ENCODE data around the gene OR52E1. TPM values are rescaled to one million over a fixed set of nuclear protein-coding genes. Genes with fewer than 3 reads are reported as not detected.
"Not testable (repeated sequence)": the region's sequence is repeated elsewhere in the genome, so short reads cannot be mapped to it uniquely, and the experiment has no call there.

The OR52E1 gene
- total and polyA plus RNA-seq, 7 donors: not detected

DNA sequence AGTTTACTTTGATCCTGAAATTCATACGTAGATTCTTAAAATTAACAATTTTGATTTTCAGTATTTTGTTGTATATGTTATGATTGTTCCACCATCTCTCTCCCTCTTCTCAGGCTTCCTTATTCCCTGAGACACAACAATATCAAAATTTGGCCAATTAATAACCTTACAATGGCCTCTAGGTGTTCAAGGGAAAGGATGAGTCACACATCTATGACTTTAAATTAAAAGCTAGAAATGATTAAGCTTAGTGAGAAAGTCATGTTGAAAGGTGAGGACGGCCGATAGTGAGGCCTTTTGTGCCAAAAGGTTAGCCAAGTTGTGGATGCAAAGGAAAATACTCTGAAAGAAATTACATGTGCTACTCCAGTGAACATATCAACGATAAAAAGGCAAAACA is 28.5 kb upstream of the OR52E1 start:
- H3K9me3 ChIP-seq: no peaks in the 10 kb centered on the region
- H3K4me3 ChIP-seq: no peak overlapping the region
- no peak overlapping the region for H3K27ac ChIP-seq
- no peak for DNase-seq
- no peak for ATAC-seq
- no peaks in the 10 kb centered on the region for H3K36me3 ChIP-seq (ENCODE audit: insufficient read depth in 1 of 2, low read depth in 1 of 2)
- H3K27me3 ChIP-seq (ENCODE audit: insufficient read depth in 3 of 3, low read length in 2 of 3): no peaks in the 10 kb centered on the region
- TF ChIP-seq, protein P1, sequence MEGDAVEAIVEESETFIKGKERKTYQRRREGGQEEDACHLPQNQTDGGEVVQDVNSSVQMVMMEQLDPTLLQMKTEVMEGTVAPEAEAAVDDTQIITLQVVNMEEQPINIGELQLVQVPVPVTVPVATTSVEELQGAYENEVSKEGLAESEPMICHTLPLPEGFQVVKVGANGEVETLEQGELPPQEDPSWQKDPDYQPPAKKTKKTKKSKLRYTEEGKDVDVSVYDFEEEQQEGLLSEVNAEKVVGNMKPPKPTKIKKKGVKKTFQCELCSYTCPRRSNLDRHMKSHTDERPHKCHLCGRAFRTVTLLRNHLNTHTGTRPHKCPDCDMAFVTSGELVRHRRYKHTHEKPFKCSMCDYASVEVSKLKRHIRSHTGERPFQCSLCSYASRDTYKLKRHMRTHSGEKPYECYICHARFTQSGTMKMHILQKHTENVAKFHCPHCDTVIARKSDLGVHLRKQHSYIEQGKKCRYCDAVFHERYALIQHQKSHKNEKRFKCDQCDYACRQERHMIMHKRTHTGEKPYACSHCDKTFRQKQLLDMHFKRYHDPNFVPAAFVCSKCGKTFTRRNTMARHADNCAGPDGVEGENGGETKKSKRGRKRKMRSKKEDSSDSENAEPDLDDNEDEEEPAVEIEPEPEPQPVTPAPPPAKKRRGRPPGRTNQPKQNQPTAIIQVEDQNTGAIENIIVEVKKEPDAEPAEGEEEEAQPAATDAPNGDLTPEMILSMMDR (IDR thresholded peaks at IDR 0.05): no peak
- 58 to 85% (median 72%) methylated on average over 4 of the region's 4 CpGs for WGBS, 3 donors
- intact Hi-C loops (cut with DNase I): no loop called here
- H3K4me1 ChIP-seq: no peaks in the 10 kb centered on the region

DNA sequence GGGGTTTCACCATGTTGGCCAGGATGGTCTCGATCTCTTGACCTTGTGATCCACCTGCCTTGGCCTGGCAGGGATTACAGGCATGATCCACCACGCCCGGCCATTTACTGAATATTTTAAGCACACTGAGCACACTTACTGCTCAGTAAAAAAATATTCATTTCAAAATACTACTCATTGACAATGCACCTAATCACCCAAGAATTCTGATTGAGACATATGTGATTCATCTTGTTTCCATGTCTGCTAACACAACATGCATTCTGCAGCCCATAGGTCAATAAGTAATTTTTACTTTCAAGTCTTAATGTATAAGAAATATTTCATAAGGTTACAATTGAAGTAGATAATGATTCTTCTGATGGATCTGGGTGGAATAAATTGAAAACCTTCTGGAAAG is 27.3 kb upstream of the OR52E1 start:
- TF ChIP-seq, protein P1 (IDR thresholded peaks at IDR 0.05): no peak
- DNase-seq: no peak
- ATAC-seq: no peak
- H3K27ac ChIP-seq: no peak overlapping the region
- H3K27me3 ChIP-seq (ENCODE audit: insufficient read depth in 3 of 3, low read length in 2 of 3): no peaks in the 10 kb centered on the region
- 51 to 85% (median 62%) methylated on average over 3 of the region's 3 CpGs for WGBS, 3 donors
- intact Hi-C loops (cut with DNase I): no loop called here
- no peaks in the 10 kb centered on the region for H3K36me3 ChIP-seq (ENCODE audit: insufficient read depth in 1 of 2, low read depth in 1 of 2)
- H3K4me1 ChIP-seq: no peaks in the 10 kb centered on the region
- H3K9me3 ChIP-seq: no peaks in the 10 kb centered on the region
- H3K4me3 ChIP-seq: no peak overlapping the region

DNA sequence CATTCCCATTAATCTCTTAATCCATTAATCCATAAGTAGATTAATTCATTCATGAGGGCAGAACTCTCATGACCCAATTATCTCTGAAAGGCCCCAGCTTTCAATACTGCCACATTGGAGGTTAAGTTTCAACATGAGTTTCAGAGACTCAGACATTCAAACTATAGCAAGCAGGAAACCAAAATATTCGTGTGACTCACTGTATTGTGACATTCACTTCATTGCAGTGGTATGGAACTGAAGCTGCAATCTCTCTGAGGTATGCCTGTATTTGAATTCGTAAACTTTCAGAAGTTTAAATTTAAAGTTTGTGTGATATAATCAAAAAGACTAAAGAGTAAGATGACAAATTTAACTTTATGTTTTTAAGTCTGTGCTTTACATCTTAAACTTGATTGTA is 26.0 kb upstream of the OR52E1 start:
- Histone ChIP-seq H3K27ac (no peak overlapping the region), H3K9me3 (no peaks in the 10 kb centered on the region), H3K4me3 (no peak overlapping the region), H3K4me1 (no peaks in the 10 kb centered on the region), H3K36me3 (ENCODE audit: insufficient read depth in 1 of 2, low read depth in 1 of 2) (no peaks in the 10 kb centered on the region), H3K27me3 (ENCODE audit: insufficient read depth in 3 of 3, low read length in 2 of 3) (no peaks in the 10 kb centered on the region)
- DNase-seq: no peak
- ATAC-seq: no peak
- intact Hi-C loops (cut with DNase I): no loop called here
- 61 to 68% (median 64%) methylated on average over 2 of the region's 2 CpGs for WGBS, 3 donors
- TF ChIP-seq, protein P1 (IDR thresholded peaks at IDR 0.05): no peak

DNA sequence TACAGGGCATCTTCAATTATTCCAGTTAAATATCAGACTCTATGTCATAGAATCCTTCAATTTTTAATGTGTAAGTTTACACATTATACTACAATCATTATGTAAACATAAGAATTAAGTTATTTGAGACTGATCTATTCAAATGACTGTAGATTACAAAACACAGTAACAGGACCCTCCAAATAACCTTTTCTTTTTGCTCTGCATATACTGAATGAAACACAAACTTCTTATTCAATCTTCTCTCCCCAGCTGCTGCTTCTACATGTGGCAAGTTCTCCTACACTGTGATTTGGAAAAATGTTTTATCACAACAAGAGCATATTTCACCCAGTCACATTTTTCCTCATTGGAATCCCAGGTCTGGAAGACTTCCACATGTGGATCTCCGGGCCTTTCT is 23.1 kb upstream of the OR52E1 start, which contains the start of gene OR52J3:
Gene OR52J3, plus strand, starts transcription at position 301 of the 400 bp plus-strand sequence. Its CDS starts 0 bp downstream, at position 301.
- intact Hi-C loops (cut with DNase I): no loop called here
- Histone ChIP-seq H3K36me3 (ENCODE audit: insufficient read depth in 1 of 2, low read depth in 1 of 2) (no peaks in the 10 kb centered on the region), H3K4me3 (no peak within 1 kb of the TSS), H3K27me3 (ENCODE audit: insufficient read depth in 3 of 3, low read length in 2 of 3) (no peaks in the 10 kb centered on the region), H3K9me3 (no peaks in the 10 kb centered on the region), H3K4me1 (no peaks in the 10 kb centered on the region), H3K27ac (no peak within 1 kb of the TSS)
- TF ChIP-seq, protein P1 (IDR thresholded peaks at IDR 0.05): no peak
- DNase-seq (no peak), ATAC-seq (no peak)
- WGBS, 3 donors: 77 to 88% (median 83%) methylated on average over 1 of the region's 1 CpG

DNA sequence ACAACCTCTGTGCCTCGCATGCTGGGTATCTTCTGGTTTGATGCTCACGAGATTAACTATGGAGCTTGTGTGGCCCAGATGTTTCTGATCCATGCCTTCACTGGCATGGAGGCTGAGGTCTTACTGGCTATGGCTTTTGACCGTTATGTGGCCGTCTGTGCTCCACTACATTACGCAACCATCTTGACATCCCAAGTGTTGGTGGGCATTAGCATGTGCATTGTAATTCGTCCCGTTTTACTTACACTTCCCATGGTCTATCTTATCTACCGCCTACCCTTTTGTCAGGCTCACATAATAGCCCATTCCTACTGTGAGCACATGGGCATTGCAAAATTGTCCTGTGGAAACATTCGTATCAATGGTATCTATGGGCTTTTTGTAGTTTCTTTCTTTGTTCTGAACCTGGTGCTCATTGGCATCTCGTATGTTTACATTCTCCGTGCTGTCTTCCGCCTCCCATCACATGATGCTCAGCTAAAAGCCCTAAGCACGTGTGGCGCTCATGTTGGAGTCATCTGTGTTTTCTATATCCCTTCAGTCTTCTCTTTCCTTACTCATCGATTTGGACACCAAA is 22.5 kb upstream of the OR52E1 start:
- Histone ChIP-seq H3K36me3 (ENCODE audit: insufficient read depth in 1 of 2, low read depth in 1 of 2) (no peaks in the 10 kb centered on the region), H3K27ac (no peak overlapping the region), H3K4me3 (no peak overlapping the region), H3K4me1 (no peaks in the 10 kb centered on the region), H3K27me3 (ENCODE audit: insufficient read depth in 3 of 3, low read length in 2 of 3) (no peaks in the 10 kb centered on the region), H3K9me3 (no peaks in the 10 kb centered on the region)
- TF ChIP-seq, protein P1 (IDR thresholded peaks at IDR 0.05): no peak
- DNase-seq: no peak
- intact Hi-C loops (cut with DNase I): no loop called here
- no peak for ATAC-seq
- WGBS, 3 donors: 77 to 86% (median 84%) methylated on average over 15 of the region's 15 CpGs

DNA sequence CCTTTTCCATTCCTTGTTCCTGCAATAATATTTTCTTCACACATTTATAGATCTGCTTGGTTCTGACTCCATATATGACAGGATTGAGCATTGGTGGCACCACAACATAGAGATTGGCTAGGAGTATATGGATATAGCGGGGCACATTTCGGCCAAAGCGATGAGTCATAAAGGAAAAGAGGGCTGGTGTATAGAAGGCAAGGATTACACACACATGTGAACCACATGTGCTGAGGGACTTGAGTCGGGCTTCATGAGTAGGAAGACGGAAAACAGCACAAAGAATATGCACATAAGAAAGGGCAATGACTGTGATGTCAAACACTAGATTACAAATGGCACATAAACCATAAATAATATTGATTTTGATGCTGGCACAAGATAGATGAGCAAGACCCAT is 10.7 kb upstream of the OR52E1 start:
- DNase-seq; ATAC-seq; H3K27ac ChIP-seq; H3K27me3 ChIP-seq (ENCODE audit: insufficient read depth in 3 of 3, low read length in 2 of 3); H3K4me1 ChIP-seq; intact Hi-C loops (cut with DNase I); H3K36me3 ChIP-seq (ENCODE audit: insufficient read depth in 1 of 2, low read depth in 1 of 2); H3K4me3 ChIP-seq; H3K9me3 ChIP-seq: not testable (repeated sequence)
- WGBS, 3 donors: 68 to 90% (median 81%) methylated on average over 5 of the region's 5 CpGs
